Suppressor macrophage (primary cell): ENCODE results near the gene NSL1.

Source experiments
- DNase-seq, 4 experiments: peaks; one replicate each; pipeline ENCODE4 v3.0.0-alpha.2; 2020 to 2022

The NSL1 gene

DNA sequence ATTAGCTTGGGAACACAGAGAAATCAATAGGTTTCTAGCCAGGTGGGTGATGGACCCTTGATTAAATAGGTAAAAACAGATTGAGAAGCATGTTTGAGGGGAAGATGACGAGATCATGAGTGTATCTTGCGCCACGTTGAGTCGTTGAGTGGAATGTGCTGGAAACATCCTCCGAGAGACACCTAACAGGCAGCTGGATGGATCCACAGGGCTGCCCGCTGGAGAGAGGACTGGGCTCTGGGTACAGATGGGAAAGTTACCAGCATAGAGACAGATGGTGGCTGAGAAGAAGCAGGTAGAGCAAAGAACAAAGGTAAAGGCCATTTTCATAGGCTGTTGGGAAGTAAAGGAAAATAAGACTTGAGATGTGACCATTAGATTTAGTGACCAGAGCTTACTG, 107.5 kb downstream of the NSL1 start:
- DNase-seq, result no peak

DNA sequence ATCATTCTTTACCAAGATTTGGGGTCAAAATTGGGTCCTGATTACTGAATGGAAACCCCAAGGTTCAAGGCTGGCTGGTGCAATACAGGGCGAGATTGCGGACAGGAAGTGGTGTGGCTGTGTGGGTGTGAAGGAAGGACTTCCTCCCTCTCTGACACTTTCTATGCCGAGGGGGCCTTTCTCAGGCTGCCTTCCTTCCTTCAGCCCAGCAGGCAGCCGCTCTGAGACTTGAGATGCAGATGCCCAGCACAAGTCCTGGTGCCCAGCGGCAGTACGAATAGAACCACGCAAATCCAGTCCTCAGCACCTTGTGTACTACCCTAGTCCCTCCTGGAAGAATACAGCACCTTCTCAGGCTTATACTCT, 108.2 kb downstream of the NSL1 start:
- DNase-seq, result peak; percentile 83 to 91 (median 90)

DNA sequence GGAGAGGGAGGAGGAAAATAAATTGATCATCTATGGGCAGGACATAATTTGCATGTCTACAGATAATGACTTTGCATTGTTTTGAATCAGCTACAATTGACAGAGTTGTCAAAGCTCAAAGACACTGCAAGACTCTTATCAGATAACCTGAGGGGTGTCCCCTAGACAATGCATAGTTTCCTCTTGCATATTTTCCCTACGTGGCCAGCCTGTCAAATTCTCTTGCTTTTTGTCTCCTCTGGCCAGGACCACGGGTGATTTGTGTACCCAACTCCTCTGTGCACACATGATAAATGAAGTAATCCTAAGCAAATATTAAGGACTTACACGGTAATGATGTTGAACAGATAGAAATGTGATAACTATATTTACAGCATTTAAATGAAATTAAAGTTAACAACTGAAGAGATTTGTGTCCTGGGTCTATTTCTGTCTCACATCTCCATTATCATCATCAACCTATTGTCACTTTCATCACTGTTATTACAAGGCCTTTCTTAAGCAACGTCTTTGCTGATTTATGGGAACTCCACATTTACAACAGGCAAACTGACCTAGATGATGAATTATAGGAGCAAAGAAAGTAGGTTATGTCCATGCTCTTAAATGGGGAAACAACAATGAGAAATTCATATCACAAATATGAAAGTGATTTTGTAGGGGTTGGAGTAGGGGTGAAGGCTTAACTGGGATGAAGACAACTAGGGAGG, 110.7 kb downstream of the NSL1 start:
- DNase-seq, result no peak

DNA sequence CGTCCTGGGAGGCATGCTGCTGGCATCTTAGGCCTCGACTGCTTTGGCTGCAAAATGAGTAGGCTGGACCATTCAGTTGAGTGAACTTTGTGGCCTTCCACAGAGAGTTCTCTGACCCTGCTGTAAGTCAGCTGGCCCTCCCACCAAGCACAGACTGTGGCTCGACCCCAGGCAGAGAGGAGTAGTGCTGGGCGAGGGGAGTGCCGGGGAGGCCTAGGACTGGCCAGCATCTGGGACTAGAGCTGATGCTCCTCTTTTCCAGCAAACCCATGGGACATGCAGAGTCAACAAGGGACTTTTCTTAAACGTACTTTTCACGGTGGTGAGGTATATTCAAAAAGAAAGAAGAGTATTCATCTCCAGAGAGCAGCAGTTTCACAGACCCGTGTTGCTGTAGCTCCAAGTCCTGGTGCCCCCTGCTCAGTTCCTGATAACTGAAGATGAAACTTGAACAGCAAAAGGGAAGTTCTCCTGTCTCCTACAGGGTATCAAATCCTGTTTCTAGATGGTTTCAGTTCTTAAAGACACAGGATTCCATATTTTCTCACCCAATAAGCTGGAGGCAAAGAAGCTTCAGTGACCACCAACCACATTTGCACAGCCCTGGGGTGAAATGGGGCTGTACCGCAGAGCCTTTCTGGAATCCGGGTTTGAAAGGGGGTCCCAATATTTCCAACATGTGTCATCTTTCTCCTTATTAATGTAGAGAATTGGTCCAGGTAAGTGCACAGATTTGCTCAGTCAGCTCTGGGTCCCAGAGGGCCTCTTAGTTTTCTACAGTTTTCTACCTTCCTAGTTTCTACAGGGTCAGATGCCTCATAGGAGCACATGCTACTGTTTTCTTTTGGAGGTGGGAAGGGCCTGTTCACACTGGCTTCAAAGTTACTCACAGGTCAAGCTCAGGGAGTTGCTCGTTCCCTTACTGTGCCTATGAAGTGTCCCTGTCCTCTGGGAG, 112.8 kb downstream of the NSL1 start:
- peak in 3 of 4 experiments; percentile 41 to 68 (median 58) for DNase-seq

- no peak for DNase-seq
Observed at GRCh38 chr1:212677573-212677972, 114.0 kb downstream of the NSL1 start.

DNA sequence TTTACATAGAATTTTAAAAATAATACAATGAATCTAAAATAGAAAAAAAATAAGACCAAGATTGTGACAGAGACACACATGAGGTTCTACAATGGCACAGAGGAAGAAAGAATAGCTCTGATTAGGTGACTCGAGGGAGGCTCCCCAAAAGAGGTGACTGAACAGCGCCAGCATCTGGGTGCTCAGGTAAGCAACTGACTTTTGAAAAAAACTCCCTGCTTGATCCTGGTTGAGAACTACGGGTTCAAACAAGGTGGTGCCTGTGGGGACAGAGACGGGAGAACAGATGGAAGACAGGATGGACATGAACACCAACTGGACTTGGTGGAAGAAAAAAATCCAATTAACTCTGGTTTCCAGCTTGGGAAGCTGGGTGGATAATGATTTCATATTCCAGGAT, 114.4 kb downstream of the NSL1 start:
- no peak for DNase-seq
